Chondrocyte (in vitro differentiated cells): ENCODE results near the gene TCFL5. TPM values are rescaled to one million over a fixed set of nuclear protein-coding genes. Genes with fewer than 3 reads are reported as not detected.
A peak's percentile ranks its signal among the peaks of the same experiment; 100 is the strongest.

Experiments
- DNase-seq: peaks from one replicate; pipeline ENCODE4 v3.0.0; 2021; ENCODE audit warnings: mixed read lengths, low spot score
- H3K27ac Mint-ChIP-seq: one replicate; pipeline ENCODE4 v1.8.0; 2021; ENCODE audit warnings: mild to moderate bottlenecking, moderate library complexity, mixed read lengths; ENCODE audit not compliant: unreplicated experiment
- H3K27me3 Mint-ChIP-seq: 2 replicates; pipeline ENCODE4 v1.8.0; 2021; ENCODE audit warnings: low read depth, mixed read lengths
- H3K36me3 Mint-ChIP-seq: 2 replicates; pipeline ENCODE4 v1.8.0; 2021; ENCODE audit warnings: low read depth, mixed read lengths
- H3K4me1 Mint-ChIP-seq: 2 replicates; pipeline ENCODE4 v1.8.0; 2021; ENCODE audit warnings: low read depth, mild to moderate bottlenecking, mixed read lengths
- H3K4me3 Mint-ChIP-seq: one replicate; pipeline ENCODE4 v1.8.0; 2021; ENCODE audit warnings: mild to moderate bottlenecking, moderate library complexity, mixed read lengths; ENCODE audit not compliant: unreplicated experiment
- H3K9me3 Mint-ChIP-seq: 2 replicates; pipeline ENCODE4 v1.8.0; 2021; ENCODE audit warnings: low read depth, mixed read lengths
- total RNA-seq: library from RNA; stranded (reverse); gene quantifications from 3 replicates; pipeline ENCODE4 v1.2.1, GENCODE V29; 2021
- TF ChIP-seq, protein P1 (sequence below): fragments of 200-600 bp; sonication (generic); IDR thresholded peaks from 2 replicates; pipeline ENCODE4 v1.5.0; 2021; ENCODE audit warnings: antibody characterized with exemption, mild to moderate bottlenecking, moderate library complexity

Gene TCFL5
- total RNA-seq, 1 donor from 2014 or later = 12.7 TPM

DNA sequence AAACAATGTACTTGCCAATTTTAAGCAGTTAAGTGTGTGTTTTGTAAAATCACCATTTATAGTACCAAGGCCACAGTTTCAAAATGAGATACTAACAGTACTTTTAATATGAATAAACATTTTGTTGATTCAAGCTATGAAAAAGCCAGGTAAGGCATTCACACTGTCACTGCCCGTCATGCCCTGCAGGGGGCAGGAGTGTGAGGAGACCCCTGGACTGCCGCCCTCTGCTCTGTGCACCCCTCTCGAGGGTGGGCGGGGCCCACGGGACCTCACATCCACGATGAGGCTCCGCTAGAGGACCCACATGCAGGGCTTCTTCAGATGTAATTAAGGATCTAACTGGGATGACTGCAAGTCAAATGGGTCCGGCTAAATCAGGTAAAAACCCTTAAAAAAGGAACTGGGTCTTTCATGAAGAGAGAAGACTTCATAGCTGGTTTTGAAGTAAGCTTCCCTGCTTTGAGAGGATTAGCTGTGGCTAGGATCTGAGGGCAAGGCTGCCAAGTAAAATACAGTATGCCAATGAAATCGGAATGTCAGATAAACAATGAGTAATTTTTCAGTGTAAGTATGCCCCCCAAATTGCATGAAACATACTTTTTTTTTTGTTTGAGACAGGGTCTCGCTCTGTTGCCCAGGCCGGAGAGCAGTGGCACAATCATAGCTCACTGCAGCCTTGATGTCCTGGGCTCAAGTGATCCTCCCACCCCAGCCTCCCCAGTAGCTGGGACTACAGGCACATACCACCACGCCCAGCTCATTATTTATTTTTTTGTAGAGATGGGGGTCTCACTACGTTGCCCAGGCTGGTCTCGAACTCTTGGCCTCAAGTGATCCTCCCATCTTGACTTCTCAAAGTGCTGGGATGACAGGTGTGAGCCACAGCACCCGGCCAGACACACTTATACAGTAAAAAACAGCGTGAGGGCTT lies 46.0 kb upstream of the TCFL5 start:
- TF ChIP-seq, protein P1, sequence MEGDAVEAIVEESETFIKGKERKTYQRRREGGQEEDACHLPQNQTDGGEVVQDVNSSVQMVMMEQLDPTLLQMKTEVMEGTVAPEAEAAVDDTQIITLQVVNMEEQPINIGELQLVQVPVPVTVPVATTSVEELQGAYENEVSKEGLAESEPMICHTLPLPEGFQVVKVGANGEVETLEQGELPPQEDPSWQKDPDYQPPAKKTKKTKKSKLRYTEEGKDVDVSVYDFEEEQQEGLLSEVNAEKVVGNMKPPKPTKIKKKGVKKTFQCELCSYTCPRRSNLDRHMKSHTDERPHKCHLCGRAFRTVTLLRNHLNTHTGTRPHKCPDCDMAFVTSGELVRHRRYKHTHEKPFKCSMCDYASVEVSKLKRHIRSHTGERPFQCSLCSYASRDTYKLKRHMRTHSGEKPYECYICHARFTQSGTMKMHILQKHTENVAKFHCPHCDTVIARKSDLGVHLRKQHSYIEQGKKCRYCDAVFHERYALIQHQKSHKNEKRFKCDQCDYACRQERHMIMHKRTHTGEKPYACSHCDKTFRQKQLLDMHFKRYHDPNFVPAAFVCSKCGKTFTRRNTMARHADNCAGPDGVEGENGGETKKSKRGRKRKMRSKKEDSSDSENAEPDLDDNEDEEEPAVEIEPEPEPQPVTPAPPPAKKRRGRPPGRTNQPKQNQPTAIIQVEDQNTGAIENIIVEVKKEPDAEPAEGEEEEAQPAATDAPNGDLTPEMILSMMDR = peak; percentile 72
- H3K4me1 Mint-ChIP-seq = peaks cover 7% of the 10 kb centered on the region
- H3K4me3 Mint-ChIP-seq = no peak overlapping the region
- H3K36me3 Mint-ChIP-seq = peaks cover 50% of the 10 kb centered on the region
- H3K27me3 Mint-ChIP-seq = no peaks in the 10 kb centered on the region
- no peaks in the 10 kb centered on the region for H3K9me3 Mint-ChIP-seq
- H3K27ac Mint-ChIP-seq = peak overlapping the region; percentile 63
- DNase-seq = no peak

DNA sequence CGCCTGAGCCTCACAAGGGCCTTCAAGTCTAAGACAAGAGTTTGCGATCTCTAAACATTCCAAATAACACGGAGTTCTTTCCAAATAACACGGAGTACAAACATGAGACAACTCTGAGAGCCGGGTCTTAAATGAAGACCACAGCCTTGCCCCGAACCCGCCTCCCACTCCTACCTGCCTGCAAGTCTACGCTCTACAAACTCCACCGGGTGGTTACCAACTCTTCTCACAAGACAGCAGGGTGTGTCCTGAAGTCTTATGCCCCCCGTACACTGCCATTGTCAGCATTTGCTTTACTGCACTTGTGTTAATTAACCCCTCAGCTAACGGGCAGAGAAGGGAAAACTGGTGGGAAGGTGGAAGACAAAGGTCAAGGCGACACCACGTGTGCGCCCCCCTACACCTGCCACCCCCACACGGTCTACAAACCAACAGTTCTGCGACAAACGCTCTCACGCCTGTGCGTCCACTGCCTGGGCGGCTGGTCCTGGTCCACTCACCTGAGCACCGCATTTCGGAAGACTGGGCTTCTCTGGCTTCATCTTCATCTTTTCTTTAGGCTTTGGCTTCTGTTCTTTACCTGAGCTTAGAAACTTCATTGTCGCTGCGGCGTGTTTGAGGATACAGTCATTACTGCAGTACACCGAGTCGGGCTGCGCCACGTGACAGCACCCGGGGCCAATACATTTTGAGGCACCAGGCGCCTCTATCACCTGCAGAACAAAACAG lies 45.2 kb upstream of the TCFL5 start:
- TF ChIP-seq, protein P1 = no peak
- H3K36me3 Mint-ChIP-seq = peaks cover 55% of the 10 kb centered on the region
- H3K4me1 Mint-ChIP-seq = peaks cover 7% of the 10 kb centered on the region
- no peaks in the 10 kb centered on the region for H3K9me3 Mint-ChIP-seq
- H3K27ac Mint-ChIP-seq = no peak overlapping the region
- no peak overlapping the region for H3K4me3 Mint-ChIP-seq
- no peak for DNase-seq
- no peaks in the 10 kb centered on the region for H3K27me3 Mint-ChIP-seq

DNA sequence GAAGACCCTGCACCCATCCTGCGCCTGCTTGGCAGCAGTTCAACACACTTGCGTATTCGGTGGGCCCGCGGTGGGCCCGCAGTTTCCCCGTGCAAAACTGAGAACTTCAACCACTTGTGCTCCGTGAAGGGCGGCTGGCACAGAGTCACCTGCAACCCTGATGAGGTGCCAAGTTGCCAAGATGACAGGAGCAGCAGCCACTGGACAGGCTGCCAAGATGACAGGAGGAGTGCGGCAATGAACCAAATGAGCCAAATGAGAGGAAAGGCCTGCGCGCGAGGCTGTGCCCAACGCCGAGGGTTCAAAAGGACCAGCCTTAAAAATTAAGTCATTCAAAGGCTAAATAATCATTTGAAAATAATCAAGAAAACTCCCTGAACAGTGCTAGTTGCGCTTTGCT lies 44.6 kb upstream of the TCFL5 start:
- H3K36me3 Mint-ChIP-seq = peaks cover 55% of the 10 kb centered on the region
- H3K27me3 Mint-ChIP-seq = no peaks in the 10 kb centered on the region
- no peaks in the 10 kb centered on the region for H3K9me3 Mint-ChIP-seq
- peaks cover 7% of the 10 kb centered on the region for H3K4me1 Mint-ChIP-seq
- TF ChIP-seq, protein P1 = no peak
- DNase-seq = no peak
- H3K4me3 Mint-ChIP-seq = no peak overlapping the region
- no peak overlapping the region for H3K27ac Mint-ChIP-seq

DNA sequence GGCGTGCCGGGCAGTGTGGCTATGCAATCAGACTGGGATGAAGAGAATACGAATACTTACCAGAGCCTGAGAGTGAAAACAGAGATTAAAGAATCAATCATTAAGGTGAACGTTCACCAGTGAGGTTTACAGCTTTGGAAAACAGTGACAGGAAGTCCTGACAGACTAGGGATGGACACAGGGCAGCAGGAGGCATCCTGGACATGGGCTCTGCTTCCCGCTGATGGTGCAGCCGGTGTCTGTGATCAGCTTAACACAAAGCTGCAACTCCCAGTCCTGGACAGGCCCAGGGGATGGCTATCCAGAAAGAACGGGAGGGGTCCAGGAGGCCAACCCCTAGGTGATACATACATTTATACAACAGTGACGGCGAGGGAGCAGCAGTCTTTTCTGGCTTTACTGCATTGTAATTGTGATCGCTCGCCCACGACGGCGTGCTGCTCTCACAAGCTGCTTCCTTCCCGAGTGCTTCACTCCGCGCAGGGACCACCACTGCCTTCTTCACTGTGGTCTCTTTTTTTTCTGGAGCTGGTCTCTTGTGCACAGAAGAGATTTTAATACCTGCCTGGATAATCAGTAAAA lies 44.0 kb upstream of the TCFL5 start:
- no peaks in the 10 kb centered on the region for H3K27me3 Mint-ChIP-seq
- H3K9me3 Mint-ChIP-seq = no peaks in the 10 kb centered on the region
- H3K27ac Mint-ChIP-seq = no peak overlapping the region
- peaks cover 52% of the 10 kb centered on the region for H3K36me3 Mint-ChIP-seq
- DNase-seq = no peak
- H3K4me1 Mint-ChIP-seq = peaks cover 7% of the 10 kb centered on the region
- TF ChIP-seq, protein P1 = no peak
- H3K4me3 Mint-ChIP-seq = no peak overlapping the region
